ENCODE results near the gene RPS21. TPM values are rescaled to one million over a fixed set of nuclear protein-coding genes. Genes with fewer than 3 reads are reported as not detected.

Gene RPS21
- total RNA-seq, 1 donor from 2014 or later, result 661 TPM

DNA sequence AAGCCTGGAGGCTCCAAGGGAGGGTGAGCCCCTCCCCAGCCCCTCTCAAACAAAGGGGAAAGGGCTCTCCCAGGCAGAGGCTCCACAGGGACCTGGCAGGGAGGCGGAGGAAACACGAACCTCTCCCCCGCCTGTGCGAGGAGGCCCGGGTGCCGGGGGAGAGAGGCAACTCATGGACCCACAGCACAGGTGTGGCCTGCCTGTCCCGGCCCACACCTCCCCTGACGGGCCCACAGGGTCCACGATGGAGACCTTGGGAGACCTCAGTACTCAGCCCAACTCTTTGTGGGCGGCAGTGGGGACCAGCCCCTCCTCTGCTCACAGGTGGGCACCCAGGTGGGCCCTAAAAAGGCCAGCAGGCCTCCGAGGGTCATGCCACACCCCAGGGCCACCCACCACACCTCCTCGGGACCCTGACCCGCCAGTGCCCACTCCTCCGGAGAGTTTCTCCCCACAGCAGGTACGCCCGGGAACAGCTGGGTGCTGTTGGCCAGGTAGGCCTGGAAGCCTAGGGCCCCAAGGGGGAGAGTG lies 32.0 kb upstream of the RPS21 start:
- peaks cover 84% of the 10 kb centered on the region for H3K4me1 ChIP-seq
- H3K36me3 ChIP-seq, result peaks cover 23% of the 10 kb centered on the region
- H3K27me3 ChIP-seq (ENCODE audit: low read depth), result no peaks in the 10 kb centered on the region
- peak overlapping the region; percentile 53 for H3K4me3 ChIP-seq
- TF ChIP-seq, protein P1, sequence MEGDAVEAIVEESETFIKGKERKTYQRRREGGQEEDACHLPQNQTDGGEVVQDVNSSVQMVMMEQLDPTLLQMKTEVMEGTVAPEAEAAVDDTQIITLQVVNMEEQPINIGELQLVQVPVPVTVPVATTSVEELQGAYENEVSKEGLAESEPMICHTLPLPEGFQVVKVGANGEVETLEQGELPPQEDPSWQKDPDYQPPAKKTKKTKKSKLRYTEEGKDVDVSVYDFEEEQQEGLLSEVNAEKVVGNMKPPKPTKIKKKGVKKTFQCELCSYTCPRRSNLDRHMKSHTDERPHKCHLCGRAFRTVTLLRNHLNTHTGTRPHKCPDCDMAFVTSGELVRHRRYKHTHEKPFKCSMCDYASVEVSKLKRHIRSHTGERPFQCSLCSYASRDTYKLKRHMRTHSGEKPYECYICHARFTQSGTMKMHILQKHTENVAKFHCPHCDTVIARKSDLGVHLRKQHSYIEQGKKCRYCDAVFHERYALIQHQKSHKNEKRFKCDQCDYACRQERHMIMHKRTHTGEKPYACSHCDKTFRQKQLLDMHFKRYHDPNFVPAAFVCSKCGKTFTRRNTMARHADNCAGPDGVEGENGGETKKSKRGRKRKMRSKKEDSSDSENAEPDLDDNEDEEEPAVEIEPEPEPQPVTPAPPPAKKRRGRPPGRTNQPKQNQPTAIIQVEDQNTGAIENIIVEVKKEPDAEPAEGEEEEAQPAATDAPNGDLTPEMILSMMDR (IDR thresholded peaks at IDR 0.05; ENCODE audit: borderline replicate concordance), result no peak
- no peak for DNase-seq
- peak overlapping the region; percentile 98 for H3K27ac ChIP-seq (replicated peaks)
- intact Hi-C loops (cut with micrococcal nuclease), result no loop called here
- no peaks in the 10 kb centered on the region for H3K9me3 ChIP-seq (replicated peaks)

DNA sequence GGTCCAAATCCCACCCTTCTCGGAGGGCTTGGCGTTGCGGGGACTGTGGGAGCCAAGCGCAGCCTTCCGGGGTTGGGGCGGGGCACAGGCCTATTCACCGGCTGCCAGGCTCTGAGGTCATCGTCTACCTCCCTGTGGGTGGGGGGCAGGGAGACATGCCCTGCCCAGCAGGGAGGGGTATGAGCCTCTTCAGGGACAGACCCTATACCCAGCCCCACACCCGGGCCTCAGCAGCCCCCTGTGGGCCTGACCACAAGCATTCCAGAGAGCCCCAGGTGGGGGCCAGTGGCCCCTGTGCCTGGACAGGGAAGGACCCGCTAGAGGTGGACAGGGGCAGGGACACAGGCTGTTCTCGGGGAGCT lies 31.4 kb upstream of the RPS21 start:
- Histone ChIP-seq H3K4me1 (peaks cover 87% of the 10 kb centered on the region), H3K9me3 (replicated peaks) (no peaks in the 10 kb centered on the region), H3K27ac (replicated peaks) (peak overlapping the region; percentile 98), H3K27me3 (ENCODE audit: low read depth) (no peaks in the 10 kb centered on the region), H3K36me3 (peaks cover 19% of the 10 kb centered on the region), H3K4me3 (peak overlapping the region; percentile 53)
- TF ChIP-seq, protein P1 (IDR thresholded peaks at IDR 0.05; ENCODE audit: borderline replicate concordance), result no peak
- intact Hi-C loops (cut with micrococcal nuclease), result no loop called here
- peak; percentile 69 for DNase-seq

DNA sequence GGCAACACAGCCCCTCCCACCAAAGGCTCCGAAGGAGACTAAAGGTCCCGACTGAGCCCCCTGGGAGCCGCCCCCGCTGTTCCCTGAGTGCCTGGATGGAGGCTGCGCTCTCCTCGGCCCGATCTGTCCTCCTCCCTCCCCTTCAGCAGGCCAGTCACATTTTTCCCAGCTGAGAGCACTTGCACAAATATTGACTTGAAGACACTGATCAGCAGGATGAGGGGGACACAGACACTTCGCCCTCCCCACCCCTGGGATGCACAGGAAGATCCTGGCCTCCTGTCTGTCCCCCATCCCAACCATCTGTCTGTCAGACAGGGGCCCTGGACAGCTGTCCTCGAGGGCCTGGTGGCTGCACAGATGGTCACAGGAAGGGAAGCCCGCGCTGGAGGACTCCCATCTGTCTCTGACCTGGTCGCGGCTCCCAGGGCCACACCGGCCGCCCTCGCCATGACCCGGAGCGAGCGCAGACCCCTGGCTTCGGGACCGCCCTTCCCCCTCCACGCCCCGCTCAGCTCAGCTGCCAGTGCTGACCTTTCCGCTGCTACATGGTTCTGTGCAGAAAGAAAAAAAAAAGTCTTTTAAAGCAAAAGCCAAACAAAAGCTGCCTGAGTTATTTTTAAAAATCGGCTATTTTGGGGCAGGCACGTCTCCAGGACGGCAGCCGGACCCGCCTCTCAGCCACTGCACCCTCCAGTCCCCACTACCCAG lies 30.9 kb upstream of the RPS21 start:
- peak overlapping the region; percentile 98 for H3K27ac ChIP-seq (replicated peaks)
- peak overlapping the region; percentile 53 for H3K4me3 ChIP-seq
- peaks cover 89% of the 10 kb centered on the region for H3K4me1 ChIP-seq

DNA sequence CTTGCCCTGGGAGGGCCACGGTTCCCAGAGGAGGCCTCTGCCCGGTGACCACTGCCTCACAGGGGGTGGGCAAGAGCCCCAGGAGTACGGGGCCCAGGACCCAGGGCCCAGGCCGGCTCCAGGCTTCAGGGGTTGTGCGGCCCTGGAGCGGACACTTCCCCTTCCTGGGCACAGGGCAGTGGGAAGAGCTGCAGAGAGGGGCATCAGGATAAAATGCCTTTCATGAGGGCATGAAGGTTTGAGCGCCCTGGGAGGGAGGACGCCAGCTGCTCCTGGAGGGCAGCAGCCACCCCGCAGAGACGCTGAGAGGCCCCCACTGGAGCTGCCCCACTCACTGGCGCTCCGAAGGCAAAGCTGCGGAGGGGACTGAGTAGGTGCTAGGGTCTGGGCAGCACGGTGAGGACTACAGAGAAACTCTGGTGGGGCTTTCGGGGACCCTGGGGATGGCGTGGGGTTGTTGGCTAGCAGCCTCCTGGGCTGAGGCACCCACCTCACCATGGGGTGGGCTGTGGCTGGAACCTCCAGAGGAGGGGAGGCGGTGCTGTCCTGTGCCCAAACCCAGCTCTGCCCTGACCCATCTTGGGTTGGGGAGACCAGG lies 30.2 kb upstream of the RPS21 start:
- H3K36me3 ChIP-seq, result peaks cover 10% of the 10 kb centered on the region
- DNase-seq, result no peak
- intact Hi-C loops (cut with micrococcal nuclease), result no loop called here
- no peaks in the 10 kb centered on the region for H3K27me3 ChIP-seq (ENCODE audit: low read depth)
- peak overlapping the region; percentile 98 for H3K27ac ChIP-seq (replicated peaks)
- no peaks in the 10 kb centered on the region for H3K9me3 ChIP-seq (replicated peaks)
- H3K4me1 ChIP-seq, result peaks cover 93% of the 10 kb centered on the region
- TF ChIP-seq, protein P1 (IDR thresholded peaks at IDR 0.05; ENCODE audit: borderline replicate concordance), result no peak
- peak overlapping the region; percentile 53 for H3K4me3 ChIP-seq

More for the DNA sequence above, 30.9 kb upstream of the RPS21 start:
- Histone ChIP-seq H3K9me3 (replicated peaks) (no peaks in the 10 kb centered on the region), H3K27me3 (ENCODE audit: low read depth) (no peaks in the 10 kb centered on the region), H3K36me3 (peaks cover 14% of the 10 kb centered on the region)
- peak; percentile 73 for DNase-seq
- intact Hi-C loops (cut with micrococcal nuclease), result no loop called here
- TF ChIP-seq, protein P1 (IDR thresholded peaks at IDR 0.05; ENCODE audit: borderline replicate concordance), result no peak

DNA sequence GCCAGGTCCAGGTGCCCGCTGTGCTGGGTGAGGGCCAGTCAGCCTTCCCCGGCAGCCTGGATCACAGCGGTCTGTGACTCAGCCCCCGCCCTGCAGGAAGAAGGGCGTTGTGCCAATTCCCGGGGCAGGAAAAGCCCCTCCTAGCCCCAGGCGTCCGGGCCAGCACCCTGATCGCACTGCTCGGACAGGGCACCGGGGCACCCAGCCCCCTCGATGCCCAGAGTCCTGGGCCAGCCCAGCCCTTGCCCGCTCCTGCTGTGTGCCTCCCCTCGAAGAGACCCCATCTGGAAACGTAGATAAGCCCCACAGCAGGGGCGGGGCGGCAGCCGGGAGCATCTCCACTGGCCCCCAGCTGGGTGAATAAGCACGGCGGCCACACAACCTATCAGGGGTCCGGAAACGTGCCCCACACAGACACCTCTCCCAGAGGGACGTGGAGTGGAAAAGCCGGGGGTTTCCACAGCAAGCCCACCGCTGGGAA lies 29.7 kb upstream of the RPS21 start:
- TF ChIP-seq, protein P1 (IDR thresholded peaks at IDR 0.05; ENCODE audit: borderline replicate concordance), result no peak
- peak overlapping the region; percentile 53 for H3K4me3 ChIP-seq
- no peaks in the 10 kb centered on the region for H3K27me3 ChIP-seq (ENCODE audit: low read depth)
- peaks cover 10% of the 10 kb centered on the region for H3K36me3 ChIP-seq
- H3K4me1 ChIP-seq, result peaks cover 96% of the 10 kb centered on the region
- no peaks in the 10 kb centered on the region for H3K9me3 ChIP-seq (replicated peaks)
- peak; percentile 75 for DNase-seq
- intact Hi-C loops (cut with micrococcal nuclease), result no loop called here
- H3K27ac ChIP-seq (replicated peaks), result peak overlapping the region; percentile 98
